PC-3 (cell line): Measurements from ENCODE around the gene URM1.
"Not testable (repeated sequence)": the region's sequence is repeated elsewhere in the genome, so short reads cannot be mapped to it uniquely, and the experiment has no call there.

Experiments used
- CTCF ChIP-seq: fragments of 300-600 bp; sonication (generic); conservative IDR thresholded peaks from 2 replicates; pipeline ENCODE4 v1.5.1; 2017; ENCODE audit warnings: antibody characterized with exemption, low read depth, mild to moderate bottlenecking, low read length
- EZH2 ChIP-seq: fragments of 300-600 bp; sonication (generic); IDR thresholded peaks from one replicate; pipeline ENCODE4 v1.6.1; 2017; ENCODE audit warnings: antibody characterized with exemption, mild to moderate bottlenecking, low read length; ENCODE audit not compliant: unreplicated experiment

GRCh38 chr9:128338852-128339614, 32.1 kb upstream of the URM1 start:
- not testable (repeated sequence) for TF ChIP-seq CTCF, EZH2
